Activated CD4-positive, alpha-beta T cell treated with anti-CD3 and anti-CD28 coated beads, Interleukin-2, amount 50 U/mL, for 4 hours (primary cell): ENCODE measurements around the gene LYRM2.

Source experiments
- DNase-seq, 2 experiments: peaks; one replicate each; pipeline ENCODE4 v3.0.0-alpha.2; 2020

The LYRM2 gene

DNA sequence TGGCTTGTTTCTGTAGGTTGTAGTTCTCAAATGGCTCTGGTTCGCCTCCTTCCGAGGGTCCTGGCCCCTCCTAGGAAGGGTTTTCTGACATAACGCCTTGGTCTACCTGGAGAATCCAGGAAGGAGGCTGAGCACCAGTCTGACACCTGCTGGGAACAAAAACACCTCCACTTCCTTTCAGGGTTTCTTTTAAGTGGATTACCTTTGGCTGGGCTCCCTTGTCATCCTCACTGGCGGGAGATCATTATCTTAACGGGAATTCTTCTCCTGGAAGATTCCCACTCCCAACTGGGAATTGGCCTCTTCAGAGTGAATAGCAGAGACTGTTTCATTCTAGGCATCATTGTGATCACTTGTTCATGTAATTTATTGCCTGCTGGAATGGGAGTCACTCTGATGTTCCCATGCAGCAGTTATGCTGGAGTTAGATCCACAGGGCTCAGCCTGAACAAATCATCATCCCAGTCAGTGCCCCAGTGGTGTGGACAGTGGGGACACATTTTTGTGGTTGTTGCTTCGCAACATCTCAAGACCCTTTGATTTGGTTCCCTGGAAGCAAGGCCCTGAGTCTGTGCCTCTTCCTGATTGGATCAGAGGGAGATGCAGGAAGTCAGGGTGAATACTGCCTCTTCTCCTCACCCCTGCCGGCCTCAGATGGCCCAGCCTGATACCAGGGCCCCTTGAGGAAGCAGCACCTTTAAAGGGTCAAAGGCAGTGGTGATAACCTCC, 49.1 kb downstream of the LYRM2 start:
- DNase-seq: no peak

DNA sequence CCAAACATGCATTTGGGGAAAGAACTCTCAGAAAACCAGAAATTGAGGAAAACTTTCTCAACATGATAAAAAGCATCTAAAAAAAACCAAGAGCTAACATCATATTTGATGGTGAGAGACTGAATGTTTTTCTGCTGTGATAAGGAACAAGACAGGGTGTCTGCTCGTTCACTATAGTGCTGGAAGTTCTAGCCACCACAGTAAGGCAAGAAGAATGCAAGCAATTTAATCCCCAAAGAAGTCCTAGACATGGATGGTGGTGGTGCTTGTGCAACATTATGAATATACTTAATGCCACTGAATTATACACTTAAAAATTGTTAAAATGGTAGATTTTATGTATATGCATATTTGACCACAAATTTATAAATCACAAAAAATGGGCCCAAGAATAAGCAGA, 53.4 kb downstream of the LYRM2 start:
- DNase-seq: no peak

DNA sequence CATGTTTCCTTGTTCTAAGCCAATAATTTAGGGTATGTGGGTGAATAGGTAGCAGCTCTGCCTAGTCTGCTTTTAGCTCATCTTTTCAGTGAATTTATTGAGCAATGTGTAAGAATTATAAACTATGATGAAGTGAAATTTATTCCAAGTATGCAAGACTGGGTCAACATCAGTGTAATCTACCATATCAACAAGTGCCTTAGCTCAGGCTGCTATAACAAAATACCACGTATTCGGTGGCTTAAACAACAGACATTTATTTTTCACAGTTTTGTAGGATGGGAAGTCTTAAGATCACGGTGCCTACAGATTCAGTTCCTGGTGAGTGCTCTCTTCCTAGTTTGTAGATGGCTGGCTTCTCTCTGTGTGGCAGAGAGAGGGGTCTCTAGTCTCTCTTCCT, 54.0 kb downstream of the LYRM2 start:
- DNase-seq: no peak

DNA sequence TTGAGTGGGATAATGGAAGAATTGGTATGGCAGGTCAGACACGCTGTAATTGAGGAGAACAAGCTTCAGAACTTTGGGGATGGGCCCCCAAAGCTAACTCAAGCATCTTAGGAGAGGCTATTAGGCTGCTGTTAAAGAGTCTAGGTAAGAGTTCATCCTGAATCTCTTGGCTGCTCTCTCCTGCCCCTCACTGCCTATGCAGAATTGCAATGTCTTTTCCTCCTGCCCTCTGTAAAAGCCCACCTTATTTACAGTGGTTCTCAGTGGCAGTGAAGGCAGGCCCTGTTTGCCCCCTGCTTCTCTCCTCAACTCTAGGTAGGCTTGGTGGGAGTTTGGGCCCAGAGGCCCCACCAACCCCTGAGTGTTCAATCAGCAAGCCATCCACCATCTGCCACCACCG, 55.0 kb downstream of the LYRM2 start:
- DNase-seq: no peak

- no peak for DNase-seq
These were observed 55.8 kb downstream of the LYRM2 start for GRCh38 chr6:89582669-89583325.

DNA sequence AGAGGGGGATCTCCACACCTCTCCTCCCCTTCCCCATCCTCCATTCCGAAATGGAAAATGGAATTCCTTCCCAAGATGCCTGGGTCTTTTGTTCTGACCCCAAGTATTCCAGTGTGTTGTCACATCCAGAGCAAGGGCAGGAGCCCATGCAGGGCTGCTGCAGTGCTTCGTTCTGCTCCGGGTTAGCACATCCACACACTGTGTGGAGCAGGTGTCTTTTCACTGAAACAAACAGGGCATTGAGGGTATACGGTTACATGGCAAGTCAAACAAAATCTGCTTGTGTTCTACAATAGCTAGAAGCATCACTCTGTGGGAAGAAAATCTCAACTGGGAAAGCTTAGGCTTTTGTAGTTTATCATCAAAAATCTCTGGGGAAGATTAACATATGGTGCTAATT, 56.9 kb downstream of the LYRM2 start:
- no peak for DNase-seq

- DNase-seq: no peak
These were observed 57.4 kb downstream of the LYRM2 start for GRCh38 chr6:89580997-89581666.

- no peak for DNase-seq
These were observed 63.0 kb downstream of the LYRM2 start for GRCh38 chr6:89575562-89575960.

DNA sequence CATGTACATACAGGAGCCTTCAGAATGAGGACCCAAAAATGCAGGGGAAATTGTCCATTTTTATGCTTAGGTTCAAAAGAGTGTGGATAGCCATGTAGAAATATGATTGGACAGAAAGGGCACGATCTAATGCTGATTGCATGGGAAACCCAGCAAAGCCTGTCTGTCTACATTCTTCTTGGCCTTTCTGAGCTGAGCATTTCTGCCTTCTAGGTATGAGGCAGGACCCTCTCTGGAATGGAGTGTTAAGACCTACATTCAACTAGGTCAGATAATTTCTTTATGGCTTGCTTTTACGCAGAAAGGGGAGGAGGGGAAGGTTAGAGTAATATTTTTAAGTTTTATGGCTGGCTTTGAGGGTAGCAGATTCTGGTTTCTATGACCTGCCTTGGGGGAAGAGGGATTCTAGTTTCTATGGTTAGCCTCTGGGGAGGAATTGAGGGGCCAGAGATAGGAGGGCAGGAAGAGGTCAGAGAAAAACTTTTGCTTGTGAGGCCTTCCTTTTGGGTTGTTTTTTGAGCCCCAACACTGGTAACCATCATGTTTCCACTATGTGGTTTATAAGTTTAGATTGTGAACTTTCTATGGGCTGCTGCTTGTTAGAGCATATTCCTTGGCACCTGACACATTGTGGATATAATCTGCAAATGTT, 63.5 kb downstream of the LYRM2 start:
- no peak for DNase-seq

- no peak for DNase-seq
These were observed 70.7 kb downstream of the LYRM2 start for GRCh38 chr6:89567630-89568390.

GRCh38 chr6:89566930-89567629, 71.5 kb downstream of the LYRM2 start:
- no peak for DNase-seq

DNA sequence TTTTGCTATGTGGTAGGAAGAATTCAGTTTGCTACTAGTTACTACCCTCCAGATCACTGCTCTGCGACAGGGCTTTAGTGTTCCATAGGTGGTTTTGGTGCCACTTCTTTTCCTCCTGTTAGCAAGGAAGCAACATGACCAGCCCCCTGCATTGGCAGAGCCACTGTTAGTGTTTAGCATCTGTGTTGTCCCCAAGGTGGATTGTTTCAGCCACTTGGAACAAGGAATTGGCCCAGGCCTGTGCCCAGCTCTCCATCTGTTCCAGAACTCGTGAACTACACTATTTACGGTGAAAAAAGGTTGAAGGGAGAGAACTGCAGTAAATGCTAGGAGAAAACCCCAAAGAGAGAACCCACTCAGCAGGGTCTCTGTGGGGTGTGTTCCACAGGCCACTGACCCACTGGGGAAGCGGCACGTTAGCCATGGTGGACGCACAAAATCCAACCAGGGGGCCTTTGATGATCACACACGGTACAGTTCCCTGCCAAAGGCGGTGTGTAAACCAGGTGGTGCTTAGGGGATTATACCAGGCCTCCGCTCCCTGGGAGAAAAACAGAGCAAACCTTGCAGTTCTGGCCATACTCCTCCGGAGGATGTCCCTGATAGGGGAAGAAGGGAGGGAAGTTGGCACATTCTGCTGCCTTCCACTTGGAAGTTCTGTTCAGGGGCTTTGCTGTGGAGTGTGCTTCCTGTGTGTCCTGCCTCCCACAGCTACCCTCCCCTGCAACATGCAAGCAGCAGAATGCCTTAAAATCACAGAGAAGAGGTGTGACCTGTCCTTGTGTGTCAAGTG, 72.3 kb downstream of the LYRM2 start:
- no peak for DNase-seq

- DNase-seq: no peak
These were observed 73.7 kb downstream of the LYRM2 start for GRCh38 chr6:89564752-89565427.

GRCh38 chr6:89563866-89564265, 74.7 kb downstream of the LYRM2 start:
- no peak for DNase-seq

DNA sequence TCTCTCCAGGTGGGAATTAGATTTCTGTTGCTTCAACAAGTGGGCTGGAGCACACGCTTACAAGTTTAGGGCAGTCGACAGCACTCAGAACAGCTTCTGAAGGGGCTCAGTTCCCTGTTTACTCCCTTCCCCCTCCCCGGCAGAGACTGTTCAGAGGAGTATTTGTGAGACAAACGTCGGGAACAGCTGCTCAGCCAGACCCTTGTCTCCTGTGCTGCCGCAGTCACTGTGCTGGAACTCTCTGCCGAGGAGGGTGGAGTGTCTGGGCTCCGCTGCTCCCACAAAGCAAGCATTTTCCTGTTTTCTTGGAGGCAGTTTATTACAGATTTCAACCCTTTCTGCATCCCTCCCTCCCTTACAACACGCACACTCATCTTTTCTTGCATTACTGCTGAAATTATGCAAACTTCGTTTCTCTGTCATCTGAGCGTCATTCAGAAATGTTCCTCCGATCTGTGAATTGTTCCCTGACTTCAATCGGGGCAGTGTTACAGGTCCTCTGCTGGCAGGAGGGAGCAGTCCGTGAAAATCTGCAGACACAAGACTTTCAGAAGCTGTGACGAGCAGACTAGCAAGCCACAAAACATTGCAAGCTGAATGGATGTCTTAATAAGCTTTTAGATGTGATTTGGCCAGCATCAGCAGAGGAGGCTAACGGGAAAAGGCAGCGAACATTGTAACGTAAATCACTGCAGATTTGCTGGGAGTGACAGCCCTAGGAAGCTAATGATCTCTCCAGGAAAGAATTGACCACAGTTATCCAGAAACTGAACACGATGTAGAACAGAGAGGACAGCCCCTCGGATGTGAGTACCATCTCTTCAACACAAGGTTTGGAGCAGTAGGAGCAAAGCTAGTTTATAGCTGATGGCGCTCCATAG, 76.2 kb downstream of the LYRM2 start:
- no peak for DNase-seq

DNA sequence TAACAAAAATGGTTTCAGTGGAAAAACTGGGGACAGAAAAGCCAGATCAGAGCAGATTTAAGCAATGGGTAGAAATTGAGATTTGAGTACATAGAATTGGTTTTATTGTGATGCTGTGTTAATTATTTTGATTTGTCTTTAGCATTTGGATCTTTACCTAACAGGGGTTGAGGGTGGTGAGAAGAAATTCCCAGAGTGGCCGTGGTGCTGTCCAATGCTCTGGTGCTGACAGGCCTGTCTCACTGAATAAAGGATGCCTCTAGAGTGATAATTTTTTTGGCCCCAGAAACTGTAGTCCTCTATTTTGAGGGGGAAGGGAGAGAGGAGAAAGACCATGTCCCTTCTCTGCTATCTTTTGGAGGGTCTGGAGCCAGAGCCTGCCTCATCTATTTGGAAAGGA, 79.1 kb downstream of the LYRM2 start:
- DNase-seq: no peak

DNA sequence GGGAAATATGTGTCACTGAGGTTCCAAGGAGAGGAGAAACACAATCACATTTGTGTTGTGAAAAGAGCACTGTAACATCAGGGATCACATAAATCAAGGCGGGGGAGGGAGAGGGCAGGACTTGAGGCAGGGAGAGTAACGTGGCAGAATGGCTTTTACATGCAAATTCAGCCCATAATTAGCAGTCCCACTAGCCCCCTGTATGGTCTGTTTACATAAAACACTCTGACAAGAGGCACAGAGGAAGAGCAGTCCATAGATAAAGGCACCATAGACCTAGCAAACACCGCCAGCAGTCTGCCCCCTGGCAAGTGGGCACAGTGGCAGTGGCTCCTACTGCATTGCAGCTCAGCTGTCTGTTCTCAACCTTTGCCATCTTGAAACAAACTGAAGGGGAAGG, 82.7 kb downstream of the LYRM2 start:
- no peak for DNase-seq

GRCh38 chr6:89555031-89555430, 83.5 kb downstream of the LYRM2 start:
- no peak for DNase-seq

DNA sequence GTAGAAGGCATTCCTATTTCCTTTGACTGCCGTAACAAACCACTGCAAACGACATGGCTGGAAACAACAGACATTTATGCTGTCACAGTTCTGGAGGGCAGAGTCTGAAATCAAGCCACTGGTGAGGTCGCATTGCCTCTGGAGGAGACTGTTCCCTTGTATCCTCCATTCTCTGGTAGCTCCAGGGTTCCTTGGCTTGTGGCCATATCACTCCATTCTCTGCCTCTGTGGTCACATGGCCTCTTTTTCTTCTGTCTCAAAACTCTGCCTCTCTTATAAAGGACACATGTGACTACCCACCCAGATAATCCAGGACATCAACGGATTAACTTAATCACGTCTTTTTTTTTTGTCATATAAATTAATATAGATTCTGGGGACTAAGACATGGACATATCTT, 84.4 kb downstream of the LYRM2 start:
- DNase-seq: no peak

DNA sequence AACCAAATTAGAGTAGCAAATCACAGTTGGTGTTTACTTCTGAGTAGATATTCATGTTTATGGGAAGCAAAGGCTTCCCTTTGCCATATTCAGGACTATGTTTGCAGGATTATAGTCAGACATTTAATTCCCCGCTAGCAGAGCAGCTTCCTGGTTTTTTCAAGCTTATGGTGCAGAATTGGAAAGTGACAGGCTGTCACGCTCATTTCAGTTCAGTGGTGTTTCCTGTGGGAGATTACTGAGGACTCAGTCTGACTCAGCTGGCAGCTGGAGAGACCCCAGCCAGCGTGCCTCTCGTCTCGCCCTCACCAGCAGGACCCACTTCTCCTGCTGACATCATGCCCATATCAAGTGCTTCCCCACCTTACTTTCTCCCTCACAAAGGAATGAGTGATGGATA, 85.1 kb downstream of the LYRM2 start:
- no peak for DNase-seq
